K562 (cell line): ENCODE data around the gene TIAL1. TPM values are rescaled to one million over a fixed set of nuclear protein-coding genes. Genes with fewer than 3 reads are reported as not detected.

Experiments
- ATAC-seq: fragments of 200-7000 bp; cut with Tn5 transposase; 3 replicates; pipeline ENCODE4 v1.9.1; 2020; ENCODE audit warnings: moderate library complexity
- BruUV-seq: library from RNA; stranded (reverse); fragments of 400-500 nt; replicated peaks from 2 replicates; lab custom pipeline; 2021; lab: Mats Ljungman, UMichigan
- CTCF ChIA-PET: fragments of 300-600 bp; formaldehyde crosslinking; extraction: SDS; loops from one replicate; lab custom pipeline; 2021; ENCODE audit warnings: low intra/inter-chr PET ratio; lab: Yijun Ruan, JAX
- POLR2A ChIA-PET: fragments of 300-600, 350-650 bp; sonication (Branson Sonifier 250); formaldehyde crosslinking; extraction: SDS; loops from one replicate; lab custom pipeline; 2021; ENCODE audit warnings: antibody characterized with exemption, inconsistent platforms; lab: Yijun Ruan, JAX
- DNase-seq, 4 experiments: peaks; one replicate each; pipeline versions ENCODE4 v3.0.0 to v3.0.0-alpha.2; 2011 to 2018; ENCODE audit warnings: low spot score in 3 of 4, mixed read lengths in 3 of 4; ENCODE audit errors: extremely low read depth in 1 of 4
- FAIRE-seq: peaks from 2 replicates; lab custom pipeline; 2011; peaks lifted over from hg19 to GRCh38; lab: Jason Lieb, UNC
- H2AFZ ChIP-seq: 2 replicates; pipeline ENCODE4 v1.6.0; 2011; ENCODE audit warnings: low read depth, low read length, control low read depth, inconsistent platforms
- H3K27ac ChIP-seq: fragments of 200-600 bp; 3 replicates; pipeline ENCODE4 v1.8.0; 2011; ENCODE audit warnings: low read depth, mild to moderate bottlenecking, control low read depth, inconsistent platforms, low read length, moderate library complexity, mixed read lengths; ENCODE audit errors: extremely low read depth
- H3K27me3 ChIP-seq, 2 experiments: fragments of 300-600 bp in 1 of 2; 2 replicates in 1 of 2; 3 replicates in 1 of 2; pipeline versions ENCODE4 v1.6.0 to v1.8.0; 2011; ENCODE audit warnings: inconsistent platforms in 2 of 2, low read length in 2 of 2, mild to moderate bottlenecking in 1 of 2, mixed read lengths in 1 of 2, moderate library complexity in 1 of 2; ENCODE audit not compliant: control insufficient read depth in 2 of 2, insufficient read depth in 2 of 2
- H3K36me3 ChIP-seq: fragments of 300-600 bp; 3 replicates; pipeline ENCODE4 v1.8.0; 2011; ENCODE audit warnings: mild to moderate bottlenecking, low read length, inconsistent platforms; ENCODE audit not compliant: control insufficient read depth, insufficient read depth
- H3K4me1 ChIP-seq, 2 experiments: fragments of 200-600 bp in 1 of 2; replicated peaks in 1 of 2; 2 replicates in 1 of 2; 3 replicates in 1 of 2; pipeline versions ENCODE4 v1.5.1 to v1.8.0; 2011; ENCODE audit warnings: inconsistent platforms in 2 of 2, low read length in 2 of 2, mild to moderate bottlenecking in 1 of 2, mixed read lengths in 1 of 2, moderate library complexity in 1 of 2; ENCODE audit not compliant: control insufficient read depth in 2 of 2, insufficient read depth in 2 of 2
- H3K4me2 ChIP-seq: 2 replicates; pipeline ENCODE4 v1.6.1; 2011; ENCODE audit warnings: low read length, control low read depth, inconsistent platforms, mixed read lengths; ENCODE audit not compliant: insufficient read depth
- H3K4me3 ChIP-seq: fragments of 200-600 bp; sonication (generic), shearing (Covaris generic); 2 replicates; pipeline ENCODE4 v1.5.1; 2016; ENCODE audit warnings: control low read depth, inconsistent platforms
- H3K79me2 ChIP-seq: fragments of 200-600 bp; 3 replicates; pipeline ENCODE4 v1.8.0; 2011; ENCODE audit warnings: low read length, inconsistent platforms; ENCODE audit not compliant: control insufficient read depth, insufficient read depth
- H3K9ac ChIP-seq, 2 experiments: 2 replicates each; pipeline versions ENCODE4 v1.6.0 to v1.6.1; 2011; ENCODE audit warnings: low read depth in 2 of 2, low read length in 2 of 2, control low read depth in 1 of 2, inconsistent platforms in 1 of 2, mild to moderate bottlenecking in 1 of 2, mixed read lengths in 1 of 2; ENCODE audit not compliant: insufficient read depth in 1 of 2
- H3K9me1 ChIP-seq: one replicate; pipeline ENCODE4 v1.6.0; 2011; ENCODE audit warnings: inconsistent platforms, mild to moderate bottlenecking, low read length, moderate library complexity; ENCODE audit not compliant: control insufficient read depth, insufficient read depth
- H3K9me3 ChIP-seq: replicated peaks from 2 replicates; pipeline ENCODE4 v1.5.1; 2011; ENCODE audit warnings: low read depth, low read length, inconsistent platforms; ENCODE audit not compliant: control insufficient read depth, insufficient read depth
- H4K20me1 ChIP-seq: replicated peaks from 2 replicates; pipeline ENCODE4 v1.6.1; 2011; ENCODE audit warnings: low read length, inconsistent platforms, mixed read lengths; ENCODE audit not compliant: control insufficient read depth, insufficient read depth
- BRD9 ChIP-seq: fragments of 450-650 bp; IDR thresholded peaks from 2 replicates; pipeline ENCODE4 v1.6.1; 2018; ENCODE audit warnings: low read depth; ENCODE audit not compliant: partially characterized antibody
- C11orf30 ChIP-seq: fragments of 450-650 bp; IDR thresholded peaks from 2 replicates; pipeline ENCODE4 v1.6.1; 2016; ENCODE audit warnings: low read depth, mild to moderate bottlenecking
- HDAC8 ChIP-seq: fragments of 450-650 bp; IDR thresholded peaks from 2 replicates; pipeline ENCODE4 v1.6.1; 2016; ENCODE audit warnings: mild to moderate bottlenecking, missing genetic modification characterization, moderate library complexity, missing compliant biosample characterization
- SRSF1 ChIP-seq: fragments of 200-400 bp; formaldehyde crosslinking; IDR thresholded peaks from 2 replicates; pipeline ENCODE4 v1.6.1; 2017; ENCODE audit warnings: mild to moderate bottlenecking, low read depth, low read length, moderate library complexity
- XRCC3 ChIP-seq: fragments of 450-650 bp; IDR thresholded peaks from 2 replicates; pipeline ENCODE4 v1.6.1; 2017; ENCODE audit warnings: mild to moderate bottlenecking, moderate library complexity
- ZNF57 ChIP-seq: fragments of 450-650 bp; formaldehyde crosslinking; IDR thresholded peaks from 2 replicates; pipeline ENCODE4 v1.4.0; 2020; ENCODE audit warnings: mild to moderate bottlenecking, moderate library complexity
- ZNF586 ChIP-seq: fragments of 450-650 bp; formaldehyde crosslinking; conservative IDR thresholded peaks from 2 replicates; pipeline ENCODE4 v1.4.0; 2020; ENCODE audit warnings: mild to moderate bottlenecking, moderate library complexity
- ZNF780A ChIP-seq: fragments of 250-450 bp; sonication (Bioruptor Pico); IDR thresholded peaks from 2 replicates; pipeline ENCODE4 v1.5.0; 2021; ENCODE audit warnings: mild to moderate bottlenecking
- WGBS: fragments of 100-300 bp; shearing (Covaris generic); methylation state at CpG from one replicate; pipeline ENCODE4 v1.1.6; 2016; ENCODE audit warnings: low coverage, mixed read lengths; ENCODE audit not compliant: insufficient coverage; ENCODE audit errors: missing lambda C conversion rate; 5-methylcytosine and 5-hydroxymethylcytosine counted together
- in situ Hi-C: fragments of 300-500 bp; cut with MboI; formaldehyde crosslinking; loops from 4 replicates; pipeline ENCODE4 v1.15.0; 2018; ENCODE audit warnings: inconsistent platforms, mixed read lengths
- intact Hi-C: fragments of 100-400 bp; cut with micrococcal nuclease; formaldehyde crosslinking; loops from 2 replicates; pipeline ENCODE4 v1.14.2; 2022
- polyA plus RNA-seq, 8 experiments: library from polyadenylated mRNA; depleted of rRNA in 4 of 8; stranded (reverse) in 5 of 8; unstranded in 3 of 8; fragments of >200 nt; fragmentation: Nextera tagmentation in 2 of 8; fragmentation: Illumina TruSeq in 1 of 8; extraction: Ambion mirVana in 2 of 8; extraction: Trizol in 1 of 8; gene quantifications; 2 replicates each; pipeline versions ENCODE4 v1.2.1 to v1.2.3, GENCODE V29; 2011 to 2014; ENCODE audit warnings: inconsistent platforms in 1 of 8, missing spikeins in 1 of 8
- total RNA-seq, 7 experiments: library from RNA; depleted of rRNA in 6 of 7; stranded (reverse); fragments of >200 nt in 6 of 7; fragmentation: Illumina TruSeq in 2 of 7; extraction: Trizol in 2 of 7; gene quantifications; 2 replicates each; pipeline versions ENCODE4 v1.2.1 to v1.2.3, GENCODE V29; 2011 to 2021; ENCODE audit warnings: low replicate concordance in 1 of 7
- TF ChIP-seq, protein P1 (sequence below): sonication (generic); formaldehyde crosslinking; IDR thresholded peaks from 2 replicates; pipeline ENCODE4 v1.8.0; 2023; ENCODE audit warnings: missing genetic modification reagents, mild to moderate bottlenecking, borderline replicate concordance
- TF ChIP-seq, protein P2 (sequence below): fragments of 450-650 bp; IDR thresholded peaks from 2 replicates; pipeline ENCODE4 v1.6.1; 2016; ENCODE audit warnings: missing biosample characterization, missing genetic modification characterization
- TF ChIP-seq, protein P3 (sequence below): IDR thresholded peaks from 2 replicates; pipeline ENCODE4 v1.6.1; 2012; ENCODE audit warnings: low read depth, low read length, improper control_type of control experiment, borderline replicate concordance

Gene TIAL1
- total and polyA plus RNA-seq, 9 of the 15 experiments (the other 6 are each of a cell fraction or from before 2014, with no cell fraction given): 22.5 to 126 (median 58.2) TPM

DNA sequence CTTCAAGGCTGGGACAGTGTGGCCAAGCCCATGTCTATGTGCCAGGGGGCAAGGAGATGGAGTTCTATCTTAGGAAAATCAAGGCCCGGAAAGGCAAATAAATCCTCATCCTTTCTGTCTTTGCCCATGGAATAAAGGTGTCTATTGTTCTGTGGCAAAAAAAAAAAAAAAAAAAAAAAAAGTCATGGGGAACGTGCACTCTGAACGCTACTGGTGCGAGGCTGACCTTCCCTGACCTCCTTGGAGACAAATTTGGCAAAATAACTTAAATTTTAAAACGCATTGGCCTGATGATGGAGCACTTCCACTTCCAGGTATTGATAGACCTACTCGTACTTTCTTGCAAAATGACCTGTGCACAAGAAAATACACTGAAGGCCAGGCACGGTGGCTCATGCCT is 42.2 kb upstream of the TIAL1 start:
- ChIA-PET CTCF (no interaction called here), POLR2A (no interaction called here)
- DNase-seq: no peak
- Histone ChIP-seq H3K4me2 (no peak overlapping the region), H3K4me1 (no peaks in the 10 kb centered on the region), H3K9ac (no peak overlapping the region), H2AFZ (no peak overlapping the region), H3K36me3 (no peaks in the 10 kb centered on the region), H4K20me1 (no peaks in the 10 kb centered on the region), H3K79me2 (no peaks in the 10 kb centered on the region), H3K9me3 (no peaks in the 10 kb centered on the region), H3K27ac (no peak overlapping the region), H3K4me3 (no peak overlapping the region), H3K27me3 (no peaks in the 10 kb centered on the region), H3K9me1 (no peaks in the 10 kb centered on the region)
- 49% methylated on average over 7 of the region's 7 CpGs for WGBS
- BruUV-seq: no TSS peak
- TF ChIP-seq BRD9 (no peak), HDAC8 (tag) (no peak), SRSF1 (no peak), ZNF586 (CRISPR knock-in tag) (no peak), ZNF780A (CRISPR knock-in tag) (no peak), XRCC3 (no peak), C11orf30 (no peak), ZNF57 (CRISPR knock-in tag) (no peak)
- TF ChIP-seq, protein P1, sequence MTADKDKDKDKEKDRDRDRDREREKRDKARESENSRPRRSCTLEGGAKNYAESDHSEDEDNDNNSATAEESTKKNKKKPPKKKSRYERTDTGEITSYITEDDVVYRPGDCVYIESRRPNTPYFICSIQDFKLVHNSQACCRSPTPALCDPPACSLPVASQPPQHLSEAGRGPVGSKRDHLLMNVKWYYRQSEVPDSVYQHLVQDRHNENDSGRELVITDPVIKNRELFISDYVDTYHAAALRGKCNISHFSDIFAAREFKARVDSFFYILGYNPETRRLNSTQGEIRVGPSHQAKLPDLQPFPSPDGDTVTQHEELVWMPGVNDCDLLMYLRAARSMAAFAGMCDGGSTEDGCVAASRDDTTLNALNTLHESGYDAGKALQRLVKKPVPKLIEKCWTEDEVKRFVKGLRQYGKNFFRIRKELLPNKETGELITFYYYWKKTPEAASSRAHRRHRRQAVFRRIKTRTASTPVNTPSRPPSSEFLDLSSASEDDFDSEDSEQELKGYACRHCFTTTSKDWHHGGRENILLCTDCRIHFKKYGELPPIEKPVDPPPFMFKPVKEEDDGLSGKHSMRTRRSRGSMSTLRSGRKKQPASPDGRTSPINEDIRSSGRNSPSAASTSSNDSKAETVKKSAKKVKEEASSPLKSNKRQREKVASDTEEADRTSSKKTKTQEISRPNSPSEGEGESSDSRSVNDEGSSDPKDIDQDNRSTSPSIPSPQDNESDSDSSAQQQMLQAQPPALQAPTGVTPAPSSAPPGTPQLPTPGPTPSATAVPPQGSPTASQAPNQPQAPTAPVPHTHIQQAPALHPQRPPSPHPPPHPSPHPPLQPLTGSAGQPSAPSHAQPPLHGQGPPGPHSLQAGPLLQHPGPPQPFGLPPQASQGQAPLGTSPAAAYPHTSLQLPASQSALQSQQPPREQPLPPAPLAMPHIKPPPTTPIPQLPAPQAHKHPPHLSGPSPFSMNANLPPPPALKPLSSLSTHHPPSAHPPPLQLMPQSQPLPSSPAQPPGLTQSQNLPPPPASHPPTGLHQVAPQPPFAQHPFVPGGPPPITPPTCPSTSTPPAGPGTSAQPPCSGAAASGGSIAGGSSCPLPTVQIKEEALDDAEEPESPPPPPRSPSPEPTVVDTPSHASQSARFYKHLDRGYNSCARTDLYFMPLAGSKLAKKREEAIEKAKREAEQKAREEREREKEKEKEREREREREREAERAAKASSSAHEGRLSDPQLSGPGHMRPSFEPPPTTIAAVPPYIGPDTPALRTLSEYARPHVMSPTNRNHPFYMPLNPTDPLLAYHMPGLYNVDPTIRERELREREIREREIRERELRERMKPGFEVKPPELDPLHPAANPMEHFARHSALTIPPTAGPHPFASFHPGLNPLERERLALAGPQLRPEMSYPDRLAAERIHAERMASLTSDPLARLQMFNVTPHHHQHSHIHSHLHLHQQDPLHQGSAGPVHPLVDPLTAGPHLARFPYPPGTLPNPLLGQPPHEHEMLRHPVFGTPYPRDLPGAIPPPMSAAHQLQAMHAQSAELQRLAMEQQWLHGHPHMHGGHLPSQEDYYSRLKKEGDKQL: no peak
- TF ChIP-seq, protein P2, sequence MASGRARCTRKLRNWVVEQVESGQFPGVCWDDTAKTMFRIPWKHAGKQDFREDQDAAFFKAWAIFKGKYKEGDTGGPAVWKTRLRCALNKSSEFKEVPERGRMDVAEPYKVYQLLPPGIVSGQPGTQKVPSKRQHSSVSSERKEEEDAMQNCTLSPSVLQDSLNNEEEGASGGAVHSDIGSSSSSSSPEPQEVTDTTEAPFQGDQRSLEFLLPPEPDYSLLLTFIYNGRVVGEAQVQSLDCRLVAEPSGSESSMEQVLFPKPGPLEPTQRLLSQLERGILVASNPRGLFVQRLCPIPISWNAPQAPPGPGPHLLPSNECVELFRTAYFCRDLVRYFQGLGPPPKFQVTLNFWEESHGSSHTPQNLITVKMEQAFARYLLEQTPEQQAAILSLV (tag): no peak
- TF ChIP-seq, protein P3, sequence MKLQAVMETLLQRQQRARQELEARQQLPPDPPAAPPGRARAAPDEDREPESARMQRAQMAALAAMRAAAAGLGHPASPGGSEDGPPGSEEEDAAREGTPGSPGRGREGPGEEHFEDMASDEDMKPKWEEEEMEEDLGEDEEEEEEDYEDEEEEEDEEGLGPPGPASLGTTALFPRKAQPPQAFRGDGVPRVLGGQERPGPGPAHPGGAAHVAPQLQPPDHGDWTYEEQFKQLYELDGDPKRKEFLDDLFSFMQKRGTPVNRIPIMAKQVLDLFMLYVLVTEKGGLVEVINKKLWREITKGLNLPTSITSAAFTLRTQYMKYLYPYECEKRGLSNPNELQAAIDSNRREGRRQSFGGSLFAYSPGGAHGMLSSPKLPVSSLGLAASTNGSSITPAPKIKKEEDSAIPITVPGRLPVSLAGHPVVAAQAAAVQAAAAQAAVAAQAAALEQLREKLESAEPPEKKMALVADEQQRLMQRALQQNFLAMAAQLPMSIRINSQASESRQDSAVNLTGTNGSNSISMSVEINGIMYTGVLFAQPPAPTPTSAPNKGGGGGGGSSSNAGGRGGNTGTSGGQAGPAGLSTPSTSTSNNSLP: no peak
- ATAC-seq: no peak
- no peak for FAIRE-seq
- intact Hi-C loops: no loop called here
- in situ Hi-C loops: no loop called here
